IMR-90 (cell line): Measurements from ENCODE around the gene PRUNE2. TPM values are rescaled to one million over a fixed set of nuclear protein-coding genes. Genes with fewer than 3 reads are reported as not detected.
"Not testable (repeated sequence)": the region's sequence is repeated elsewhere in the genome, so short reads cannot be mapped to it uniquely, and the experiment has no call there.

ENCODE experiments used
- ATAC-seq: fragments of 200-7000 bp; cut with Tn5 transposase; 2 replicates; pipeline ENCODE4 v1.9.1; 2020; ENCODE audit warnings: low read depth, mild to moderate bottlenecking, moderate library complexity
- BruUV-seq: library from RNA; stranded (reverse); fragments of 400-500 nt; replicated peaks from 2 replicates; lab custom pipeline; 2021; lab: Mats Ljungman, UMichigan
- CTCF ChIA-PET: fragments of 300-600 bp; formaldehyde crosslinking; extraction: SDS; loops from one replicate; lab custom pipeline; 2021; ENCODE audit warnings: antibody characterized with exemption; lab: Yijun Ruan, JAX
- POLR2A ChIA-PET: fragments of 300-600 bp; sonication (Branson Sonifier 250); formaldehyde crosslinking; loops from one replicate; lab custom pipeline; 2022; ENCODE audit warnings: antibody characterized with exemption; ENCODE audit not compliant: unreplicated experiment; lab: Charles Lee
- DNase-seq: peaks from one replicate; pipeline ENCODE4 v3.0.0; 2013
- H2AFZ ChIP-seq: replicated peaks from 2 replicates; pipeline ENCODE3; 2013; ENCODE audit warnings: low read length, mild to moderate bottlenecking; ENCODE audit not compliant: poor library complexity
- H2AK5ac ChIP-seq: 2 replicates; pipeline ENCODE4 v1.6.1; 2013; ENCODE audit warnings: low read depth, low read length, inconsistent platforms
- H2AK9ac ChIP-seq: replicated peaks from 2 replicates; pipeline ENCODE3; 2013; ENCODE audit warnings: mild to moderate bottlenecking, low read depth, low read length, moderate library complexity; ENCODE audit not compliant: poor library complexity
- H2BK120ac ChIP-seq: 2 replicates; pipeline ENCODE4 v1.6.1; 2013; ENCODE audit warnings: low read depth, low read length, inconsistent platforms
- H2BK15ac ChIP-seq: 3 replicates; pipeline ENCODE4 v1.6.1; 2013; ENCODE audit warnings: low read depth, low read length, inconsistent platforms
- H2BK20ac ChIP-seq: 2 replicates; pipeline ENCODE4 v1.6.1; 2013; ENCODE audit warnings: low read depth, mild to moderate bottlenecking, inconsistent platforms, low read length, moderate library complexity
- H2BK5ac ChIP-seq: 2 replicates; pipeline ENCODE4 v1.6.1; 2013; ENCODE audit warnings: mild to moderate bottlenecking, low read depth, low read length, inconsistent platforms; ENCODE audit not compliant: poor library complexity, severe bottlenecking
- H3K14ac ChIP-seq: replicated peaks from 2 replicates; pipeline ENCODE4 v1.6.1; 2013; ENCODE audit warnings: low read depth, low read length, inconsistent platforms
- H3K18ac ChIP-seq: 2 replicates; pipeline ENCODE4 v1.6.1; 2013; ENCODE audit warnings: low read depth, low read length, control low read depth
- H3K23ac ChIP-seq: 2 replicates; pipeline ENCODE4 v1.6.1; 2013; ENCODE audit warnings: low read depth, low read length, inconsistent platforms
- H3K27ac ChIP-seq: 2 replicates; pipeline ENCODE4 v1.5.1; 2013; ENCODE audit warnings: mild to moderate bottlenecking, control low read depth, low read length; ENCODE audit not compliant: insufficient read depth
- H3K27me3 ChIP-seq: 2 replicates; pipeline ENCODE4 v1.6.1; 2013; ENCODE audit warnings: low read length; ENCODE audit not compliant: control insufficient read depth, insufficient read depth
- H3K36me3 ChIP-seq: 2 replicates; pipeline ENCODE4 v1.6.1; 2013; ENCODE audit warnings: low read length, mixed read lengths; ENCODE audit not compliant: control insufficient read depth, insufficient read depth
- H3K4ac ChIP-seq: 2 replicates; pipeline ENCODE4 v1.6.1; 2013; ENCODE audit warnings: low read depth, low read length, inconsistent platforms
- H3K4me1 ChIP-seq: 2 replicates; pipeline ENCODE4 v1.6.1; 2013; ENCODE audit warnings: low read length, mixed read lengths; ENCODE audit not compliant: control insufficient read depth, insufficient read depth
- H3K4me2 ChIP-seq: 2 replicates; pipeline ENCODE4 v1.6.1; 2013; ENCODE audit warnings: low read depth, mild to moderate bottlenecking, control low read depth, low read length, moderate library complexity
- H3K4me3 ChIP-seq: 2 replicates; pipeline ENCODE4 v1.5.1; 2013; ENCODE audit warnings: low read depth, mild to moderate bottlenecking, control low read depth, low read length, moderate library complexity; ENCODE audit not compliant: insufficient read depth
- H3K56ac ChIP-seq: 2 replicates; pipeline ENCODE4 v1.6.1; 2013; ENCODE audit warnings: low read length, inconsistent platforms; ENCODE audit not compliant: insufficient read depth; ENCODE audit errors: extremely low read depth
- H3K79me1 ChIP-seq, 2 experiments: 2 replicates each; pipeline ENCODE4 v1.6.1; 2013; ENCODE audit warnings: low read length in 2 of 2, inconsistent platforms in 1 of 2, low read depth in 1 of 2
- H3K9ac ChIP-seq: 2 replicates; pipeline ENCODE4 v1.6.1; 2013; ENCODE audit warnings: low read depth, low read length, control low read depth
- H3K9me1 ChIP-seq: 2 replicates; pipeline ENCODE4 v1.6.1; 2013; ENCODE audit warnings: low read length, inconsistent platforms; ENCODE audit not compliant: insufficient read depth
- H3K9me3 ChIP-seq: 2 replicates; pipeline ENCODE4 v1.6.1; 2013; ENCODE audit warnings: low read length; ENCODE audit not compliant: control insufficient read depth, insufficient read depth
- H4K20me1 ChIP-seq: 2 replicates; pipeline ENCODE4 v1.6.1; 2013; ENCODE audit warnings: low read length, inconsistent platforms; ENCODE audit not compliant: insufficient read depth
- H4K5ac ChIP-seq: 2 replicates; pipeline ENCODE4 v1.6.1; 2013; ENCODE audit warnings: mild to moderate bottlenecking, low read depth, low read length, control low read depth
- H4K8ac ChIP-seq, 2 experiments: 2 replicates each; pipeline ENCODE4 v1.6.1; 2013; ENCODE audit warnings: low read depth in 2 of 2, low read length in 2 of 2, control low read depth in 1 of 2, inconsistent platforms in 1 of 2
- H4K91ac ChIP-seq: 2 replicates; pipeline ENCODE4 v1.6.1; 2013; ENCODE audit warnings: low read depth, low read length, inconsistent platforms; ENCODE audit not compliant: insufficient read depth
- whole genome bisulfite sequencing, 2 experiments: methylation state at CpG; one replicate each; pipeline versions ENCODE4 v1.1.5 to v1.1.7; 2013; ENCODE audit warnings: missing lambda C conversion rate in 2 of 2; ENCODE audit not compliant: insufficient read length in 1 of 2; ENCODE audit errors: extremely low coverage in 2 of 2; 5-methylcytosine and 5-hydroxymethylcytosine counted together
- dilution Hi-C: fragments of 300-500 bp; cut with HindIII; formaldehyde crosslinking; loops from one replicate; pipeline ENCODE4 v1.14.3; 2018; ENCODE audit warnings: low sequenced_read_pairs; ENCODE audit not compliant: unreplicated experiment
- in situ Hi-C: fragments of 300-500 bp; cut with MboI; formaldehyde crosslinking; loops from 3 replicates; pipeline ENCODE4 v1.14.3; 2019; ENCODE audit warnings: low sequenced_read_pairs, inconsistent platforms, mixed read lengths
- intact Hi-C: fragments of 100-400 bp; cut with micrococcal nuclease; formaldehyde crosslinking; loops from 2 replicates; pipeline ENCODE4 v1.10.0; 2022
- polyA plus RNA-seq, 3 experiments: library from polyadenylated mRNA; depleted of rRNA; stranded (reverse); fragments of >200 nt; gene quantifications; 2 replicates each; pipeline ENCODE4 v1.2.3, GENCODE V29; 2012; ENCODE audit warnings: low replicate concordance in 1 of 3
- total RNA-seq: library from RNA; depleted of rRNA; stranded (reverse); fragments of >200 nt; gene quantifications from 2 replicates; pipeline ENCODE4 v1.2.3, GENCODE V29; 2012

The PRUNE2 gene
- total and polyA plus RNA-seq, 2 of the 4 experiments (the other 2 are of a cell fraction): 0.70 to 1.6 TPM

DNA sequence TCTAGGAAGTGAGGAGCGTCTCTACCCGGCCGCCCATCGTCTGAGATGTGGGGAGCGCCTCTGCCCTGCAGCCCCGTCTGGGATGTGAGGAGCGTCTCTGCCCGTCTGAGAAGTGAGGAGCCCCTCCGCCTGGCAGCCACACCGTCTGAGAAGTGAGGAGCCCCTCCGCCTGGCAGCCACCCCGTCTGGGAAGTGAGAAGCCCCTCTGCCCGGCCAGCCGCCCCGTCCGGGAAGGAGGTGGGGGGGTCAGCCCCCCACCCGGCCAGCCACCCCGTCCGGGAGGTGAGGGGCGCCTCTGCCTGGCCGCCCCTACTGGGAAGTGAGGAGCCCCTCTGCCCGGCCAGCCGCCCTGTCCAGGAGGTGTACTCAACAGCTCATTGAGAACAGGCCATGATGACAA, 49.5 kb upstream of the PRUNE2 start:
- H2BK15ac ChIP-seq, H2BK120ac ChIP-seq, H3K36me3 ChIP-seq, H3K18ac ChIP-seq, H2AK9ac ChIP-seq, ATAC-seq, H4K20me1 ChIP-seq, DNase-seq, H3K79me1 ChIP-seq, H3K23ac ChIP-seq, H3K56ac ChIP-seq, H3K9me1 ChIP-seq, POLR2A ChIA-PET, H3K9ac ChIP-seq, H3K4me2 ChIP-seq, H2BK5ac ChIP-seq, H2BK20ac ChIP-seq, H2AFZ ChIP-seq, H3K14ac ChIP-seq, H3K4ac ChIP-seq, H4K8ac ChIP-seq, intact Hi-C loops, H4K91ac ChIP-seq, H3K27ac ChIP-seq, H3K9me3 ChIP-seq, dilution Hi-C loops, in situ Hi-C loops, H2AK5ac ChIP-seq, BruUV-seq, H3K4me1 ChIP-seq, H3K4me3 ChIP-seq, H4K5ac ChIP-seq, CTCF ChIA-PET: not testable (repeated sequence)
- peaks cover 11% of the 10 kb centered on the region for H3K27me3 ChIP-seq
- WGBS, 2 experiments: no CpG with 5 or more reads among the region's 23 CpGs
